Measurements from ENCODE around the gene GOLGA8R. TPM values are rescaled to one million over a fixed set of nuclear protein-coding genes. Genes with fewer than 3 reads are reported as not detected.
"Not testable (repeated sequence)": the region's sequence is repeated elsewhere in the genome, so short reads cannot be mapped to it uniquely, and the experiment has no call there.

The GOLGA8R gene
- total RNA-seq = 1 to 10 TPM in 3 of 4 donors, under 1 TPM in 1; 0.88 to 1.8 (median 1.3) TPM
- polyA plus RNA-seq = under 1 TPM; 0.30 to 0.62 (median 0.51) TPM
- long read RNA-seq, donor 1 = 0 reads
- long read RNA-seq, donor 2, partial matches to known transcripts = 0 of 4 reads
- long read RNA-seq, donor 2, other reads (novel, unspliced or antisense) = 4 of 4 reads

DNA sequence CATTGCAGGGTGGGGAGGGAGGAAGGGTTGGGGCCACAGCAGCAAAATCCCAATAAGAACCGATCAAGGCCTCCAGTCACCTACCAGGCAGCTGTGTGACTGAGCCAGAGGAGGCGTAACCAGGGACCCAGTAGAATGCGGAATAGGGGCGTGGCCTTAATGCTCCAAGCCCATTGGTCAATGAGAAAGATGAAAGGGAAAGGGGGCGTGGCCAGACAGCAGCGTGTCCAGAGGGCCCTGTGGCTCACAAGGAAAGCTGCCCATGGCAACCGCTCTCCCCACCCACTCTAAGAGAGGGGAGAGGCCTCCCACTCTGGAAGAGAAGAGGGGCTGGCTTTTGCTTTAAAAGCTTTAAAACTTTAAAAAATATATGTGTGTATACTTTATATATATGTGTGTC, at the start of gene GOLGA8R:
GOLGA8R (minus strand) TSS at position 101 of the 400 bp plus-strand sequence; CDS start at position 3, 98 bp downstream.
- ATAC-seq; H3K4me3 ChIP-seq; H3K27me3 ChIP-seq (ENCODE audit: insufficient read depth in 3 of 3, low read length in 2 of 3); DNase-seq; intact Hi-C loops (cut with DNase I); H3K27ac ChIP-seq; H3K4me1 ChIP-seq; H3K9me3 ChIP-seq; H3K36me3 ChIP-seq (ENCODE audit: insufficient read depth in 1 of 2, low read depth in 1 of 2): not testable (repeated sequence)
- 100% methylated on average over 1 of the region's 7 CpGs; no CpG with 5 or more reads in 2 of the 3 donors for WGBS, 3 donors

GRCh38 chr15:30463849-30464248, 49.8 kb upstream of the GOLGA8R start:
- H3K27ac ChIP-seq; DNase-seq; ATAC-seq; H3K36me3 ChIP-seq (ENCODE audit: insufficient read depth in 1 of 2, low read depth in 1 of 2); H3K4me3 ChIP-seq; intact Hi-C loops (cut with DNase I); H3K27me3 ChIP-seq (ENCODE audit: insufficient read depth in 3 of 3, low read length in 2 of 3); H3K9me3 ChIP-seq; H3K4me1 ChIP-seq: not testable (repeated sequence)
- WGBS, 3 donors = no CpG with 5 or more reads among the region's 1 CpG

- not testable (repeated sequence) for H3K36me3 ChIP-seq (ENCODE audit: insufficient read depth in 1 of 2, low read depth in 1 of 2)
Observed at GRCh38 chr15:30462176-30462575, 48.1 kb upstream of the GOLGA8R start.

DNA sequence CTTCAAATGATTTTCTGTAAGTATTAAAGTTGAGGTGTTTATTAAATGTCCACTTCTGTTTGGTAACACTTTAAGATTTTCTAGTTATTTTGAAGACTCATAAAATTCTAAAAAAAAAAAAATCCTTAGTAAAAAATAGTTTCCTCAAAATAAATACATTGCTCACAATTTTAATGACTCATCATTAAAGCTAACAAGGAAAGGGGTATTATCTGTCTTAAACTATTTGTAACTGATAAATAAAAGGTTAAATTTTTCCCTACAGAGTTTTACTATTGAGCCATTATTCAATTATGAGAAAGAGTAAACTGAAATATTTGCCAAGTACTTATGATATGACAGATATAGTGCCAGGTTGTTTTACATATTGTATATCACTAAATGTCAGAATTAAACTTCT, 38.6 kb upstream of the GOLGA8R start:
- H3K27me3 ChIP-seq (ENCODE audit: insufficient read depth in 3 of 3, low read length in 2 of 3); intact Hi-C loops (cut with DNase I); H3K36me3 ChIP-seq (ENCODE audit: insufficient read depth in 1 of 2, low read depth in 1 of 2); H3K27ac ChIP-seq; H3K4me3 ChIP-seq; H3K4me1 ChIP-seq; H3K9me3 ChIP-seq; DNase-seq; ATAC-seq: not testable (repeated sequence)

More at GRCh38 chr15:30462176-30462575, 48.1 kb upstream of the GOLGA8R start:
- H3K4me3 ChIP-seq; H3K27me3 ChIP-seq (ENCODE audit: insufficient read depth in 3 of 3, low read length in 2 of 3); ATAC-seq; intact Hi-C loops (cut with DNase I); H3K4me1 ChIP-seq; H3K27ac ChIP-seq; H3K9me3 ChIP-seq; DNase-seq: not testable (repeated sequence)
- WGBS, 3 donors = no CpG with 5 or more reads among the region's 9 CpGs

GRCh38 chr15:30438348-30438747, 24.3 kb upstream of the GOLGA8R start:
- not testable (repeated sequence) for ATAC-seq, H3K4me3 ChIP-seq

DNA sequence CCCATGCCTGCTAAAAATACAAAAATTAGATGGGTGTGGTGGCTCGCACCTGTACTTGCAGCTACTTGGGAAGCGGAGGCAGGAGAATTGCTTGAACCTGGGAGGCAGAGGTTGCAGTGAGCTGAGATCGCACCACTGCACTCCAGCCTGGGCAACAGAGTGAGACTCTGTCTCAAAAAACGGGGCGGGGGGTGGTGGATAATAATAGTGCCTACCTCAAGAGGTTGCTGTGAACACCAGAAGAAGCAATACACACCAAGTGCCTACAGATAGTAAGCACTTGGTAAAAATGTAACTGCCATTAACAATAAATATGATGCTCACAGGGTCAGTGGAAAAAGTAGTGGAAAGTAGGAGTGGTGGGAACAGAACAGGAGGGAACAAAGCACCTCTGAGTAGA, 21.8 kb upstream of the GOLGA8R start:
- H3K4me1 ChIP-seq; H3K27ac ChIP-seq; ATAC-seq; H3K9me3 ChIP-seq; H3K27me3 ChIP-seq (ENCODE audit: insufficient read depth in 3 of 3, low read length in 2 of 3); intact Hi-C loops (cut with DNase I); H3K36me3 ChIP-seq (ENCODE audit: insufficient read depth in 1 of 2, low read depth in 1 of 2); H3K4me3 ChIP-seq: not testable (repeated sequence)
- DNase-seq = peak in 1 of 2 donors; percentile 0
- WGBS, 3 donors = 94 to 99% (median 98%) methylated on average over 3 of the region's 5 CpGs

More at GRCh38 chr15:30438348-30438747, 24.3 kb upstream of the GOLGA8R start:
- intact Hi-C loops (cut with DNase I); H3K27me3 ChIP-seq (ENCODE audit: insufficient read depth in 3 of 3, low read length in 2 of 3); H3K9me3 ChIP-seq; DNase-seq; H3K27ac ChIP-seq; H3K4me1 ChIP-seq; H3K36me3 ChIP-seq (ENCODE audit: insufficient read depth in 1 of 2, low read depth in 1 of 2): not testable (repeated sequence)
- WGBS, 3 donors = 6 to 27% (median 23%) methylated on average over 2 of the region's 3 CpGs

DNA sequence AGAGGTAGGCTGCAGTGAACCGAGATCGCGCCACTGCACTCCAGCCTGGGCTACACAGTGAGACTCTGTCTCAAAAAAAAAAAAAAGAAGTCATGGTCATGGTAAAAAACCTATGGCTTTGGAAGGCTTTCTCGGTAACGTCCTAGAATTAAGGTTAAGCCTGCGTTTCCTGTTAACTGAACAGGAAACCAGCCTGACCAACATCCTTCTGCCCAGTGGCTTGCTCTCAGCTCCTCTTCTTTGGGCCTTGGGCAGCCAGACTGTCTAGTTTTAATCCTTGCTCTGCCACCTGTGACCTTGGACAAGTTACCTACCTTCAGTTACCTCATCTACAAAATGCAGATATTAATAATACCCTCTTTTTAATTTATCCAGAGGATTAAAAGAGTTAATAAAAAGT, 6.7 kb upstream of the GOLGA8R start:
- H3K27ac ChIP-seq = not testable (repeated sequence)

GRCh38 chr15:30407636-30408035, 6.4 kb downstream of the GOLGA8R start:
- H3K4me3 ChIP-seq; H3K27ac ChIP-seq; ATAC-seq; H3K36me3 ChIP-seq (ENCODE audit: insufficient read depth in 1 of 2, low read depth in 1 of 2); intact Hi-C loops (cut with DNase I); H3K27me3 ChIP-seq (ENCODE audit: insufficient read depth in 3 of 3, low read length in 2 of 3); H3K9me3 ChIP-seq; H3K4me1 ChIP-seq: not testable (repeated sequence)
- peak; percentile 2 to 6 for DNase-seq
- WGBS, 3 donors = 76 to 82% (median 79%) methylated on average over 5 of the region's 6 CpGs

More for the DNA sequence above, 6.7 kb upstream of the GOLGA8R start:
- H3K4me1 ChIP-seq; H3K27me3 ChIP-seq (ENCODE audit: insufficient read depth in 3 of 3, low read length in 2 of 3); H3K4me3 ChIP-seq; intact Hi-C loops (cut with DNase I); H3K9me3 ChIP-seq; H3K36me3 ChIP-seq (ENCODE audit: insufficient read depth in 1 of 2, low read depth in 1 of 2); ATAC-seq: not testable (repeated sequence)
- DNase-seq = peak in 1 of 2 donors; percentile 1
- 64 to 88% (median 70%) methylated on average over 3 to 6 of the region's 6 CpGs for WGBS, 3 donors
